HG03342 (cell line): ENCODE results near the gene PCDHB13.
"Not testable (repeated sequence)": the region's sequence is repeated elsewhere in the genome, so short reads cannot be mapped to it uniquely, and the experiment has no call there.

Source experiments
- ATAC-seq: cut with Tn5 transposase; IDR thresholded peaks from one replicate; pipeline ENCODE4 v1.9.1; 2021; ENCODE audit warnings: mild to moderate bottlenecking, moderate library complexity; ENCODE audit not compliant: unreplicated experiment

The PCDHB13 gene

DNA sequence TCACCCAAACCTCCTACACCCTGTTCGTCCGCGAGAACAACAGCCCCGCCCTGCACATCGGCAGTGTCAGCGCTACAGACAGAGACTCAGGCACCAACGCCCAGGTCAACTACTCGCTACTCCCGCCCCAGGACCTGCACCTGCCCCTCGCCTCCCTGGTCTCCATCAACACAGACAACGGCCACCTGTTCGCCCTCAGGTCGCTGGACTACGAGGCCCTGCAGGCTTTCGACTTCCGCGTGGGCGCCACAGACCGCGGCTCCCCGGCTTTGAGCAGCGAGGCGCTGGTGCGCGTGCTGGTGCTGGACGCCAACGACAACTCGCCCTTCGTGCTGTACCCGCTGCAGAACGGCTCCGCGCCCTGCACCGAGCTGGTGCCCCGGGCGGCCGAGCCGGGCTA is 12.6 kb upstream of the PCDHB13 start:
- not testable (repeated sequence) for ATAC-seq

DNA sequence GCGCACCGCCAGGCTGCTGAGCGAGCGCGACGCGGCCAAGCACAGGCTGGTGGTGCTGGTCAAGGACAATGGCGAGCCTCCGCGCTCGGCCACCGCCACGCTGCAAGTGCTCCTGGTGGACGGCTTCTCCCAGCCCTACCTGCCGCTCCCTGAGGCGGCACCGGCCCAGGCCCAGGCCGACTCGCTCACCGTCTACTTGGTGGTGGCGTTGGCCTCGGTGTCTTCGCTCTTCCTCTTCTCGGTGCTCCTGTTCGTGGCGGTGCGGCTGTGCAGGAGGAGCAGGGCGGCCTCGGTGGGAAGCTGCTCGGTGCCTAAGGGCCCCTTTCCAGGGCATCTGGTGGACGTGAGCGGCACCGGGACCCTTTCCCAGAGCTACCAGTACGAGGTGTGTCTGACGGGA is 12.1 kb upstream of the PCDHB13 start:
- ATAC-seq, result not testable (repeated sequence)

DNA sequence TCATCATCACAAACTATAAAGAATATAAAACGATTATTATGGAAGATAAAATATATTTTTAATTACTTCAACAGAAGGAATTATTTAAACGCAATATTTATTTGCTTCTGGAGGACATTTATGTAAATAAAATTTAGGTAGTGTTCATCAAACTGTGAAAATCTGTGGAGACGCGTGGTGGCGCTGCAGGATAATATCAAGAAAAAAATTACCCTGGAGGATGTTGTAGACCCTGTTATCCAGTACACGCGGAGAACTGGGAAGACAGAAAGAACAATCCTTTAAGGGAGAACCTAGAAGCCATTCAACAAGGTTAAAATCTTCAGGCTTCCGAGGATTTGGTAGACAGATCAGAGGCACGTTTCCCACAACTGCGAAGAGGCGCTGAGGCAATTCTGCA is 5.2 kb upstream of the PCDHB13 start, which contains the start of gene PCDHB12:
Gene PCDHB12 (plus strand): TSS at position 242 of the 400 bp plus-strand sequence. CDS start 189 bp downstream, outside the sequence.
- ATAC-seq, result no peak

DNA sequence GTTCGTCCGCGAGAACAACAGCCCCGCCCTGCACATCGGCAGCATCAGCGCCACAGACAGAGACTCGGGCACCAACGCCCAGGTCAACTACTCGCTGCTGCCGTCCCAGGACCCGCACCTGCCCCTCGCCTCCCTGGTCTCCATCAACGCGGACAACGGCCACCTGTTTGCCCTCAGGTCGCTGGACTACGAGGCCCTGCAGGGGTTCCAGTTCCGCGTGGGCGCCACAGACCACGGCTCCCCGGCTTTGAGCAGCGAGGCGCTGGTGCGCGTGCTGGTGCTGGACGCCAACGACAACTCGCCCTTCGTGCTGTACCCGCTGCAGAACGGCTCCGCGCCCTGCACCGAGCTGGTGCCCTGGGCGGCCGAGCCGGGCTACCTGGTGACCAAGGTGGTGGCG is 3.4 kb upstream of the PCDHB13 start:
- ATAC-seq, result not testable (repeated sequence)

DNA sequence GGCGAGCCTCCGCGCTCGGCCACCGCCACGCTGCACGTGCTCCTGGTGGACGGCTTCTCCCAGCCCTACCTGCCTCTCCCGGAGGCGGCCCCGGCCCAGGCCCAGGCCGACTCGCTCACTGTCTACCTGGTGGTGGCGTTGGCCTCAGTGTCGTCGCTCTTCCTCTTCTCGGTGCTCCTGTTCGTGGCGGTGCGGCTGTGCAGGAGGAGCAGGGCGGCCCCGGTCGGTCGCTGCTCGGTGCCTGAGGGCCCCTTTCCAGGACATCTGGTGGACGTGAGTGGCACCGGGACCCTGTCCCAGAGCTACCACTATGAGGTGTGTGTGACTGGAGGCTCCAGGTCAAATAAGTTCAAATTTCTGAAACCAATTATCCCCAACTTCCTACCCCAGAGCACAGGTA is 2.9 kb upstream of the PCDHB13 start:
- ATAC-seq, result not testable (repeated sequence)

DNA sequence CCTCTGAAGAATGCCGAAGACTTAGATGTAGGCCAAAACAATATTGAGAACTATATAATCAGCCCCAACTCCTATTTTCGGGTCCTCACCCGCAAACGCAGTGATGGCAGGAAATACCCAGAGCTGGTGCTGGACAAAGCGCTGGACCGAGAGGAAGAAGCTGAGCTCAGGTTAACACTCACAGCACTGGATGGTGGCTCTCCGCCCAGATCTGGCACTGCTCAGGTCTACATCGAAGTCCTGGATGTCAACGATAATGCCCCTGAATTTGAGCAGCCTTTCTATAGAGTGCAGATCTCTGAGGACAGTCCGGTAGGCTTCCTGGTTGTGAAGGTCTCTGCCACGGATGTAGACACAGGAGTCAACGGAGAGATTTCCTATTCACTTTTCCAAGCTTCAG is 864 bp downstream of the PCDHB13 start:
- not testable (repeated sequence) for ATAC-seq

DNA sequence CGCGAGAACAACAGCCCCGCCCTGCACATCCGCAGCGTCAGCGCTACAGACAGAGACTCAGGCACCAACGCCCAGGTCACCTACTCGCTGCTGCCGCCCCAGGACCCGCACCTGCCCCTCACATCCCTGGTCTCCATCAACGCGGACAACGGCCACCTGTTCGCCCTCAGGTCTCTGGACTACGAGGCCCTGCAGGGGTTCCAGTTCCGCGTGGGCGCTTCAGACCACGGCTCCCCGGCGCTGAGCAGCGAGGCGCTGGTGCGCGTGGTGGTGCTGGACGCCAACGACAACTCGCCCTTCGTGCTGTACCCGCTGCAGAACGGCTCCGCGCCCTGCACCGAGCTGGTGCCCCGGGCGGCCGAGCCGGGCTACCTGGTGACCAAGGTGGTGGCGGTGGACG is 1.8 kb downstream of the PCDHB13 start:
- ATAC-seq, result not testable (repeated sequence)

DNA sequence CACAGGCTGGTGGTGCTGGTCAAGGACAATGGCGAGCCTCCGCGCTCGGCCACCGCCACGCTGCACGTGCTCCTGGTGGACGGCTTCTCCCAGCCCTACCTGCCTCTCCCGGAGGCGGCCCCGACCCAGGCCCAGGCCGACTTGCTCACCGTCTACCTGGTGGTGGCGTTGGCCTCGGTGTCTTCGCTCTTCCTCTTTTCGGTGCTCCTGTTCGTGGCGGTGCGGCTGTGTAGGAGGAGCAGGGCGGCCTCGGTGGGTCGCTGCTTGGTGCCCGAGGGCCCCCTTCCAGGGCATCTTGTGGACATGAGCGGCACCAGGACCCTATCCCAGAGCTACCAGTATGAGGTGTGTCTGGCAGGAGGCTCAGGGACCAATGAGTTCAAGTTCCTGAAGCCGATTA is 2.3 kb downstream of the PCDHB13 start:
- ATAC-seq, result not testable (repeated sequence)

DNA sequence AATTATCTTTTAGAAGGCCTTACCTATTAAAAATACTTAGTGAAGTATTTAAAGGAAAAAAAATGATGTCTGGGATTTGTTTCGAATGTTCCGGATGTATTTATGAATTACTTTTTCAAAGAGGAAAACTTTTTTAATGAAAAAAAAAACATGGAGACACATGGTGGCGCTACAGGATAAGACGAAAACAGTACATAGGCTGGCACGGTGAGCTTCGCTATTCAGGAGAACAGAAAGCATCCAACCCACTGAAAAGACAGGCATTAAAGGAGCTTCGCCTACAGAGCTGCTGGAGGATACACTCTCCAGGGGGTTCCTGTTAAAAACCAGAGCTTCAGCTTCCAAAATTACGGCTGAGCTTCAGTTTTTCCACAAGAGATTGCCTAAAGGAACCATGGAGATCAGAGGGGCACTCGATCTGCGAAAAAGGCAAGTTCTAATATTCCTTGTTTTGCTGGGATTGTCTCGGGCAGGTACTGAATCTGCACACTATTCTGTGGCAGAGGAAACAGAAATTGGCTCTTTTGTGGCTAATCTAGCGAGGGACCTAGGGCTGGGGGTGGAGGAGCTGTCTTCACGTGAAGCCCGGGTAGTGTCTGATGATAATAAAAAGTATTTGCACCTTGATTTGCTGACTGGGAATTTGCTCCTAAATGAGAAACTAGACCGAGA is 9.5 kb downstream of the PCDHB13 start, which contains the start of gene PCDHB14:
Gene PCDHB14 (plus strand): TSS at position 232 of the 672 bp plus-strand sequence. CDS start 163 bp downstream, at position 395.
- ATAC-seq, result no peak

DNA sequence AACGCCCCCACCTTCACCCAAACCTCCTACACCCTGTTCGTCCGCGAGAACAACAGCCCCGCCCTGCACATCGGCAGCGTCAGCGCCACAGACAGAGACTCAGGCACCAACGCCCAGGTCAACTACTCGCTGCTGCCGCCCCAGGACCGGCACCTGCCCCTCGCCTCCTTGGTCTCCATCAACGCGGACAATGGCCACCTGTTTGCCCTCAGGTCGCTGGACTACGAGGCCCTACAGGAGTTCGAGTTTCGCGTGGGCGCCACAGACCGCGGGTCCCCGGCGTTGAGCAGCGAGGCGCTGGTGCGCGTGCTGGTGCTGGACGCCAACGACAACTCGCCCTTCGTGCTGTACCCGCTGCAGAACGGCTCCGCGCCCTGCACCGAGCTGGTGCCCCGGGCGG is 11.1 kb downstream of the PCDHB13 start:
- ATAC-seq, result not testable (repeated sequence)

DNA sequence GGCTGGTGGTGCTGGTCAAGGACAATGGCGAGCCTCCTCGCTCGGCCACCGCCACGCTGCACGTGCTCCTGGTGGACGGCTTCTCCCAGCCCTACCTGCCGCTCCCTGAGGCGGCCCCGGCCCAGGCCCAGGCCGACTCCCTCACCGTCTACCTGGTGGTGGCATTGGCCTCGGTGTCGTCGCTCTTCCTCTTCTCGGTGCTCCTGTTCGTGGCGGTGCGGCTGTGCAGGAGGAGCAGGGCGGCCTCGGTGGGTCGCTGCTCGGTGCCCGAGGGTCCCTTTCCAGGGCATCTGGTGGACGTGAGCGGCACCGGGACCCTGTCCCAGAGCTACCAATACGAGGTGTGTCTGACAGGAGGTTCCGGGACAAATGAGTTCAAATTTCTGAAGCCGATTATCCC is 11.7 kb downstream of the PCDHB13 start:
- not testable (repeated sequence) for ATAC-seq

DNA sequence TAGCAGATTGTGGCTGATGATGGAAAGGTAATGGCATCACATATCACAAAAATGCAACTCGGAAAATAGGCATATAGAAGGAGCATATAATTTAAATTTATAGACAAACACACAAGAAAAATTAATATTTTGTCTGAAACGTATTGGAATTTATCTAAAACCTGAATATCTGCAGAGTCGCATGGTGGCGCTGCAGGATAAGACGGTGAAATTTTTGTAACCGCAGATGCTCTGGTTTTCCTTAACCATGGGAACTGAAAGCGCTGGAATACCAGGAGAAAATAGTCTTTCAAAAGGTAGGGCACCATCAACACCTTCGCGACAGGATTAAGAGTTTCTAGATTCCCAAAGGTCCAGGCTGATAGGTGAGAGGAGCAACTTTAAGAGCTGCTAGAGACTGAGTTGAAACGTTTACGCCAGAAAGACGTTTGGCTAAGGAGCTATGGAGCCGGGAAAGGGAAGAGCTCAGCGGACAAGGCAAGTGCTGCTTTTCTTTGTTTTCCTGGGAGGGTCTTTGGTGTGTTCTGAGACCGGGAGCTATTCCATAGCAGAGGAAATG is 20.5 kb downstream of the PCDHB13 start:
- no peak for ATAC-seq

DNA sequence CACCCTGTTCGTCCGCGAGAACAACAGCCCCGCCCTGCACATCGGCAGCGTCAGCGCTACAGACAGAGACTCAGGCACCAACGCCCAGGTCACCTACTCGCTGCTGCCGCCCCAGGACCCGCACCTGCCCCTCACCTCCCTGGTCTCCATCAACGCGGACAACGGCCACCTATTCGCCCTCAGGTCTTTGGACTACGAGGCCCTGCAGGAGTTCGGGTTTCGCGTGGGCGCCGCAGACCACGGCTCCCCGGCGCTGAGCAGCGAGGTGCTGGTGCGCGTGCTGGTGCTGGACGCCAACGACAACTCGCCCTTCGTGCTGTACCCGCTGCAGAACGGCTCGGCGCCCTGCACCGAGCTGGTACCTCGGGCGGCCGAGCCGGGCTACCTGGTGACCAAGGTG is 22.2 kb downstream of the PCDHB13 start:
- ATAC-seq, result not testable (repeated sequence)

DNA sequence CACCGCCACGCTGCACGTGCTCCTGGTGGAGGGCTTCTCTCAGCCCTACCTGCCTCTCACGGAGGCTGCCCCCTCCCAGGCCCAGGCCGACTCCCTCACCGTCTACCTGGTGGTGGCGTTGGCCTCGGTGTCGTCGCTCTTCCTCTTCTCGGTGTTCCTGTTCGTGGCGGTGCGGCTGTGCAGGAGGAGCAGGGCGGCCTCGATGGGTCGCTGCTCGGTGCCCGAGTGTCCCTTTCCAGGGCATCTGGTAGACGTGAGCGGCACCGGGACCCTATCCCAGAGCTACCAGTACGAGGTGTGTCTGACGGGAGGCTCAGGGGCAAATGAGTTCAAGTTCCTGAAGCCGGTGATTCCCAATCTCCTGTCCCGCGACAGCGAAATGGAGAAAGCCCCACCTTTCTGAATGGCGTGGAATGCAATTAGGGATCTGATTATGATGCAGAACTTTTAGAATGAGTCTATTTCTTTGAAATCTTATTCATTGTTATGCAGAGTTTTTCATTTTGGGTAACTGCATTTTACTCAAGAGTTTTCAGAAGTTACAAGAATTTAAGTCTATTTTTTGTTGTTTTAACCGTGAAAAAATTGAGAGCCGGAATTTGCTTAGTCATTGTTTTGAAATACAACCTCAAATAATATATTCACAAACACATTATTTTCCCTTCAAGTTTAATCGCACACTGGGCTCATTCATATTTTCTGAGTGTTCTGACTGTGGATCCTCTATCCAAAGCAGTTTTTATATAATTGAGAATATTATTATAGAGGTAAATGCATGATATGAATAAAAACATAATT is 23.0 kb downstream of the PCDHB13 start:
- no peak for ATAC-seq

DNA sequence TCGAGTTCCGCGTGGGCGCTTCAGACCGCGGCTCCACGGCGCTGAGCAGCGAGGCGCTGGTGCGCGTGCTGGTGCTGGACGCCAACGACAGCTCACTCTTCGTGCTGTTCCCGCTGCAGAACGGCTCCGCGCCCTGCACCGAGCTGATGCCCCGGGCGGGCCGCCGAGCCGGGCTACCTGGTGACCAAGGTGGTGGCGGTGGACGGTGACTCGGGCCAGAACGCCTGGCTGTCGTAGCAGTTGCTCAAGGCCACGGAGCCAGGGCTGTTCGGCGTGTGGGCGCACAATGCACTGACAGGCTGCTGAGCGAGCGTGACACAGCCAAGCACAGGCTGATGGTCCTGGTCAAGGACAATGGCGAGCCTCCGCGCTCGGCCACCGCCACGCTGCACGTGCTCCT is 27.8 kb downstream of the PCDHB13 start:
- ATAC-seq, result no peak

DNA sequence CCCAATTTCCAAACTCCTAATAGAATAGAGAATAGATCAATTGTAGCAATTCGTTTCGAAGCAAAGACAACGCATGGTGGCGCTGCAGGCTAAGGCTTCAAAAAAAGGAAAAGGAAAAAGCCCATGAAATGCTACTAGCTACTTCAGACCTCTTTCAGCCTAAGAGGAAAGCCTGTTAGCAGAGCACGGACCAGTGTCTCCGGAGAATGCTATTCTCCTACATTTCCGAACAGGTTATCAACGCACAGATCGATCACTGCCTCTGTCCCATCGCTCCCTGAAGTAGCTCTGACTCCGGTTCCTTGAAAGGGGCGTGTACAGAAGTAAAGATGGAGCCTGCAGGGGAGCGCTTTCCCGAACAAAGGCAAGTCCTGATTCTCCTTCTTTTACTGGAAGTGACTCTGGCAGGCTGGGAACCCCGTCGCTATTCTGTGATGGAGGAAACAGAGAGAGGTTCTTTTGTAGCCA is 31.6 kb downstream of the PCDHB13 start, which contains the start of gene PCDHB15:
Gene PCDHB15 (plus strand): TSS at position 146 of the 468 bp plus-strand sequence. CDS start 184 bp downstream, at position 330.
- no peak for ATAC-seq

DNA sequence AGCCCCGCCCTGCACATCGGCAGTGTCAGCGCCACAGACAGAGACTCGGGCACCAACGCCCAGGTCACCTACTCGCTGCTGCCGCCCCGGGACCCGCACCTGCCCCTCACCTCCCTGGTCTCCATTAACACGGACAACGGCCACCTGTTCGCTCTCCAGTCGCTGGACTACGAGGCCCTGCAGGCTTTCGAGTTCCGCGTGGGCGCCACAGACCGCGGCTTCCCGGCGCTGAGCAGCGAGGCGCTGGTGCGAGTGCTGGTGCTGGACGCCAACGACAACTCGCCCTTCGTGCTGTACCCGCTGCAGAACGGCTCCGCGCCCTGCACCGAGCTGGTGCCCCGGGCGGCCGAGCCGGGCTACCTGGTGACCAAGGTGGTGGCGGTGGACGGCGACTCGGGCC is 33.3 kb downstream of the PCDHB13 start:
- not testable (repeated sequence) for ATAC-seq

DNA sequence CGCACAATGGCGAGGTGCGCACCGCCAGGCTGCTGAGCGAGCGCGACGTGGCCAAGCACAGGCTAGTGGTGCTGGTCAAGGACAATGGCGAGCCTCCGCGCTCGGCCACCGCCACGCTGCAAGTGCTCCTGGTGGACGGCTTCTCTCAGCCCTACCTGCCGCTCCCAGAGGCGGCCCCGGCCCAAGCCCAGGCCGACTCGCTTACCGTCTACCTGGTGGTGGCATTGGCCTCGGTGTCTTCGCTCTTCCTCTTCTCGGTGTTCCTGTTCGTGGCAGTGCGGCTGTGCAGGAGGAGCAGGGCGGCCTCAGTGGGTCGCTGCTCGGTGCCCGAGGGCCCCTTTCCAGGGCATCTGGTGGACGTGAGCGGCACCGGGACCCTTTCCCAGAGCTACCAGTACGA is 33.7 kb downstream of the PCDHB13 start:
- not testable (repeated sequence) for ATAC-seq

DNA sequence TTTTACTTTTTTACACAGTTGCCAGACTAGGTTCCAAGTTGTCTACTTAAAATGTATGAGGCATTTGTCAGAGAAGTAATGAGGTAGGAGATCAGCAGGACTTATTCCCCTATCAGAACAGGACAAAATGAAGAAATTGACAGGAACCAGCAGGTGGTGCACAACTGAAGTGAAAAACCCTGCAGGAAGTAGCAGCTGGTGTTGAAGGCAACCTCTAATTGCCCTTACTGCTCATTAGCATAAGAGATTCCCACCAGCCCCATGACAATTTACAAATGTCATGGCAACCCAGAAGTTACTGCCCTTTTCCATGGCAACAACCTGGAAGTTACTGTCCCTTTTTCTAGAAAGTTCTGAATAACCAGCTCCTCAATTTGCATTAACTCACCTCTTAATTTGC is 36.9 kb downstream of the PCDHB13 start:
- ATAC-seq, result no peak

DNA sequence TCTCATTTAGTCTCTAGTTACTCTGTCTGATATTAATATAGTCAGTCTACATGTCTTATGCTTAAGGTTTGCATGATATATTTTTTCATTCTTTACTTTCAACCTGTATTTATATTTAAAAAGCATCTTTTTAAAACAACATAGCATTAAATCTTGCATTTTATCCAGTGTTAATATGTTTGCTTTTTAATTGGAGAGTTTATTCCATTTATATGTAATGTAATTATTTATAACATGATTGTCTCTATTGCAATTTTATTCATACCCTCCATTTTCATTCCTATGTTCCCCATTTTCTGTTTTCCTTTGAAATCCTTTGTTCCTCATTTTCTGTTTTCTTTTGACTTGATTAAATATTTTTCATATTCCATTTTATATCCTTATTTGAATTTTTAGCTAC is 44.7 kb downstream of the PCDHB13 start:
- no peak for ATAC-seq

DNA sequence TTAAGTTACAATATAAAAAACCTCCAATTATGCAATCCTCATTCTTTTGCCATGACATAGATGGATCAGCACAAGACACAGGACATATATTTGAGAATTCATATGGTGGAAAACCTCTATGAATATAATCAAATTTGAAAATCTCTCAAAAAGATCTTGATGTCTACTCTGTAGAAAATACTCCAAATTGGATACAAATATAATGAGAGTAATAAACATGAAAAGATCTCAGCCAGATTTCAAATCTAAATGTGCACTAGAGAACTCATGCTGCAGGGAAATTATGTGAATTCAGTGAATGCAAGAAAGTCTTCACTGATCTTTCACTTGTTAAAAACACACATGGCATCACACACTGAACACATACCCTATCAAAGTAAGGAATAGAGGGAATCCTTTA is 45.2 kb downstream of the PCDHB13 start:
- ATAC-seq, result no peak
